Islet of Langerhans (tissue), 1 donor: Measurements from ENCODE around the gene OTOG.

Experiments
- FAIRE-seq: peaks from one replicate; lab custom pipeline; 2011; peaks lifted over from hg19 to GRCh38; lab: Jason Lieb, UNC

The OTOG gene

DNA sequence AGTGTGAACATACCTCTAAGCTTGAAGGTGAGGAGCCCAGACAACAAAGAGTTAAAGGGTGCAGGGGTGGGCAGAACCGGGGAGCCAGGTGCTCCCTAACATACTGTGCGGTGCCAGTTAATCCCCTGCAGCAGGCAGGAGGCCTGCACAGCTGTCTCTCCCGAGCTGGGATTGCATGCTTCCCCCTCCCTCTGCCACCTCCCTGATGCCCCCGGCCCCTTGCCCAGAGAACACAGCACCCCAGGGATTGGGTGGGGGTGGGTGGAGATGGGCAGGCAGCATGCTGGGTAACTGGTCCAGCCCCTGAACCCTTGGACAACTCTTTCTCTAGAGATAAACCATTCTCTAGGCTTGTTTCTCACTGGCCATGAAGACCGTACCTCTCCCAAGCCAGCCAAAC lies 104.6 kb downstream of the OTOG start:
- FAIRE-seq, result no peak

DNA sequence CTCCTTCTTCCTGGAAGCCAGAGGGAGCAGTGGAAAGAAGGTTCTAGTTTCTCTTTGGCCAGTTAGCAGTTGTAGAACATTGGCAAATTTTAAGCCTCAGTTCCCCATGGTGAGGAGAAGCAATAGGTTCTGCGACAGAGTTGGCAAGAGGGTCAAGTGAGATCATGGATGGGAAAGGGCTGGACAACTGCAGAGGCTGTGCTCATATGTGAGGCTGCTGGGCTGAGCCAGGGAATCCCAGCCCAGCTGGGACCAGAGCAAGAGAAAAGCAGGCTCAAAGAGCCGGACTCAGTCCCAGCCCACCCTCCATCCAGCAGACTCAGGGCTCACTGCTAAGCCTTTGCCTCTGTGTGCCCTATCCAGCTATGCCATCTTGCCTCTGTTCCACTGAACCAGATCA lies 105.5 kb downstream of the OTOG start:
- no peak for FAIRE-seq

DNA sequence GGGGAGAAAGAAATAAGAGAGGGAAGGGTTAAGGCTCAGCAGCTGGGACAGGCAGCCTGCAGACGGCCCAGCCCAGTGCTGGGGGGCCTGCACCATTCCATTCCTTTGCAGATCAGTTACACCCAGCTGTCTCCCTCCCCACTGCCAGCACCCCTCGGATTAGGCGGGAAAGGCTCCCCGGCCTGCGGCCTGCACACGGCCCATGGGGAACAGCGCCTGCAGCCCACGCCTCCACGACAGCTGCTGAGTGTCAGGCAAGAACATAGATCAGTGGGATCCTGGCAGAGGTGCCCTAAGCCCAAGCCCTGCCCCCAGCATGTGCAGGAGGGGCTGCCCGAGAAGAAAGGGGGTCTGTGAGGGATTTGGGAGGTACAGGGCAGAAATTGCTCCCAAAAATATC lies 106.6 kb downstream of the OTOG start:
- FAIRE-seq, result no peak

DNA sequence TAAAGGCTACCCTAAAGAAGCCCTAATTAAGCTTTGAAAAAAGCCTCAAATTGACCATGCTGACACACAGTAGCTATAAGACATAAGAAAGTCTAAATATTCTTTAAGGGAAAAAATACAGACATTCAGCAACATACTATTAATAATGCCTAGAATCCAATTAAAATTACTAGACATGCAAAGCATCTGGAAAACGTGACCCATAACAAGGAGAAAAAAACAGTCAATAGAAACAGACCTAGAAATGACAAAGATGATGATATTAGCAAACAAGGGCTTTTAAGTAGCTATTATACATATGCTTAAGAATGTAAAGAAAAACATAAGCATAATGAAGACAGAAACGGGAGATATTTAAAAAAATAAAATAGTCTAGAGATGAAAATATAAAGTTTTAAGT lies 108.6 kb downstream of the OTOG start:
- no peak for FAIRE-seq

DNA sequence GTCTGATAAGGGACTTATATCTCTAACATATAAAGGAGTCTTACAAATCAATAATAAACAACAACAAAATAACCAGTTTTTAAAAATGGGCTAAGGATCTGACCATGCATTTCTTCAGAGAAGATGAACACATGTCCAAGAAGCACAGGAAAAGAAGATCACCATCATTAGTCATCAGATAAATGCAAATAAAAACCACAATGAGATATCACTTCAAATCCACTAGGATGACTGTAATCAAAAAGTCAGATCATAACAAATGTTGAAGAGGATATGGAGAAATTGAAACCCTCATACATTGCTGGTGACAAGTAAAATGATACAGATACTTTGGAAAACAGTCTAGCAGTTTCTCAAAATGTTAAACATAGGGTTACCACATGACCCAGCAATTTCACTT lies 111.2 kb downstream of the OTOG start:
- no peak for FAIRE-seq

DNA sequence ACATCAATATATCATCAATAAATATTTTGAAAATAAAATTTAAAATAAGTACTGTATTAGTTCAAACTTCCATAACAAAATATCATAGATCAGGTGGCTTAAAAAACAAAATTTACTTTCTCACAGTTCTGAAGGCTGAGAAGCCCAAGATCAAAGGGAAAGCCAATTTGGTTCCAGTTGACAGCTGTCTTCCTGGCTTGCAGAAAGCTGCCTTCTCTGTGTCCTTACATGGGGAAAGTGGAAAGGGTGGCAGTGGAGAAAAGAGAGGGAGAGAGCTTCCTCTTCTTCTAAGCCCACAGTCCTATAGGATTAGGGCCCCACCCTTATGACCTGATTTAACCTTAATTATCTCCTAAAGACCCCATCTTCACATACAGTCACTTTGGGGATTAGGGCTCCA lies 121.1 kb downstream of the OTOG start:
- FAIRE-seq, result no peak

DNA sequence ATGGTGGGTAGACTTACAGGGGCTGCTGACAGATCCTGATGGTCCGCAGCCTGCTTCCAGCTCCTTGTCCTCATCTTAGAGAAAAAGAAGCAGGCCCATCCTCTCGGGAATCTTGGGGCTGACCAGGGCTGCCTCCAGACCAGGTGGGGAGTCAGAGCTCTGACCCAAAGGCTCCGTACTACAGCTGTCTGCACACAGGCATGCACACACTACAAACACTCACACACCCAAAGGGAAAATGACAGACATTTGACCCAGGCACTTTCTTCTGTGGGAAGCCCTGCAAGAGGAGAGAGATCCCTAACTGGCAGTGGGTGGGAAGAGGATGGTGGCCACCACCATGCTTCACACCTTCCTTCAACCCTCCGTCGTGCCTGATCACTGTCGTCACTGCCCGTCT lies 125.4 kb downstream of the OTOG start:
- FAIRE-seq, result no peak

DNA sequence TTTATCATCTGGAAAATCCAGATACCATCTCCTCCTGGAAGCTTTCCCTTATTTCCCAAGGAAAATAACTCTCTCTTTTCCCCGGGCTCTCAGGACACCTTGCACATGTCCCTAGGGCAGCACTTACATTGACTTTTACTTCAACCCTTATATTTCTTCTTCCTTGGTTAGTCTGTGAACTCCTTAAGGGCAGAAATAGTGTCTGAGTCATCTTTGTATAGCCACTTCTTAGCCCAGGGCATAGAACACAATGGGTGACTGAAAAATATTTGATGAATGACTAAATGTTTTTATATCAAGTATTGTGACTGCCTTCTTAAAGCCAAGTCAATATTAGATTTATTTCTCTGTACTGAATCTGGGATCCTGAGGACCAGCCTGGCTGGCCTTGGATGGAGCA lies 126.9 kb downstream of the OTOG start:
- no peak for FAIRE-seq

DNA sequence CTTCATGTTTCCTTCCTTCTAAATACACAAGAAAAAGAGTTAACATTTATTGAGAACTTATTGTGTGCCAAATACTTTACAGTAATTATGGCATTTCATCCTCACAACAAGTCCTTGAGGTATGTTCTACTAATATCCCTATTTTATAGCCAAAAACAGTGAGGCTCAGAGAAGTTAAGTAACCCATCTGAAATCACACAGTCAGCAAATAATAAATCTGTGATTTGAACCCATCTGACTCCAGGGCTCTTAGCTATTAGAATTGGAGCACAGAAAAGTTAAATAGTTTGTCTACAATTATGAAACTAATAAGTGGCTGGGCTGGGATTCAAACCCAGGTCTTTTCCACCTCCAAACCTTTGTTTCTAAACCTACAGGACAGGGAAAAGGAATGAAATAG lies 135.8 kb downstream of the OTOG start:
- no peak for FAIRE-seq

DNA sequence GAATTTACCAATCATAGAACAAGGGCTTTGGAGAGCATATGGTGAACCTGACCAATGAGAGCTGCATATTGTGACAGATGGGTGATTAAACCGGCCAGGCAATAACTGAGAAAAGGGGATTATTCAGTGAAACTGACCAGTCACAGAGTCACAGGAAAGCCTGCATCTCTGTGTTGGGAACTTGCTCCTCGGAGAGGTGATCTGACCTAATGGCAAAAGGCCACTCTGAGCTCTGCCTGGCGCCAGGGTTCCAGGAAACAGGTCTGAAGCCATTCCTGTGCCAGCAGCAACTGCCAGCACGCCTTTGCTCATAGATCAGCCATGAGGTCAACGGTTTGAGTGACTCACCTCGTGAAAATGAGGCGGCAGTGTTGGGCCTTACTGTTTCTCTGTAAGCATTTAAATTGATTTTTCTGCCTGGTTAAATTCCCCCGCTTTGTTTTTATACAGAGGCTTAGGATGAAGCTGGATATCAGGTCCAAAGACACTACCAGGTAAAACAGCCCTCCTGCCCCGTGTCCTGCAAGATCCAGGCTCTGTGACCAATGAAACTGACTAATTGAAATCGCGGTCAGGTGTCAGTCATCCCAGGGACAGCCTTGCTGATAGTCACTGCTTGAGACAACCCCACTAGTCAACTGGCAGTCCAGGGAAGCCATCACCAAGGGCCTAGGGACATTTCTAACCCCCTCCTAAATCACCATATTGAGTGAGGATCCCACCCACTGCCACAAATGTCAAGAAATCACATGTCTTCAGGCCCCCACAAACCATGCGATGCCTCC lies 136.5 kb downstream of the OTOG start:
- FAIRE-seq, result no peak

DNA sequence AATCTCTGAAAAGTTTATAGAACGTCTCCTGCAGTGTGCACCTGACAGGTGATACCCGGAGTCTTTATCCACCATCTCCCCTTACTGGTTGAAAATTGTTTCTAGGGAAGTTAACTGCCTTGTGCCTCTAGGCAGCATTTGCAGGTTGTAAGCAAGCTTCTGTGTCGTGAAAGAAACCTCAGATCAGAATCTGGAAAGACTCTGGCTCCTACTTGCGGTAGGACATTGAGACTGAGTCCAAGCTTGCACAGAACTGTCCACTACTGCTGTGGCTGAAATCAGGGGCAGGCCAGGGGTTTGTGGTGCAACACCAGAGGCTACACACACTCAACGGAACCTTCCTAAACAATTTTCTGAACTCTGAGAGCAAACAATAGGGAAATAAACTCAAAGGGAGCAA lies 137.5 kb downstream of the OTOG start:
- no peak for FAIRE-seq

DNA sequence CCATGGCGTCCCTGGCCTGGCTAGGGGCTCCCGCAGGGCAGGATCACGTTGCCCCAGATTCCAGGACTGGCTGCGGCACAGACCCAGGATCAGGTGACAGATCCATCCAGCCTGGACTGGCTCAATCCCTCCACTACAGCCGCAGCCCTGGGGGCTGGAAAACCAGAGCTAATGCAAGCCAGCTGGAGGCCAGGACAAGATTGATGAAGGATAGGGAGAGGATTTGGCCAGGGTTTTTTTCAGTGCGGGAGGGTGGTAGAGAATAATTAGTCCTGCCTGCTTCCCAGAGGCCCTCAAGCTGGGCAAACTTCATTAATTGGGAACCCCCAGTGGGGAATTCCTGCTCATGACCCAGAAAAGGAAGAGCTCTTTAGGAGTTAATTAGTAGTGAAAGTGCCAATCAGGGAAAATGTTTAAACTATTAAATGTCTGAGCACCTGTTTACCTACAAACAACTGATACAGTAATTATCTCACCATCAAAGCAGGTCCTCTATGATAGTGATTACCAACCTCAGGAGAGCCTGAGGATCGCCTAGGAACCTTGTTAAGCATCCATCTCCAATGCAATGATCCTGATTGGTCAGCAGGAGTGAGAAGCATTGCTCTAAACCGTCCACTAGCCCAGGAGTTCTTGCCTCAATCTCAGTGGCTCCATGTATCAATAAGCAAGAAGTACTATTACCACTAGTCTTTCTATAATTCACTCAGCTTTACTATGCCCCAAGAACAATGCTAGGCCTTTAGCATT lies 139.3 kb downstream of the OTOG start:
- FAIRE-seq, result no peak

DNA sequence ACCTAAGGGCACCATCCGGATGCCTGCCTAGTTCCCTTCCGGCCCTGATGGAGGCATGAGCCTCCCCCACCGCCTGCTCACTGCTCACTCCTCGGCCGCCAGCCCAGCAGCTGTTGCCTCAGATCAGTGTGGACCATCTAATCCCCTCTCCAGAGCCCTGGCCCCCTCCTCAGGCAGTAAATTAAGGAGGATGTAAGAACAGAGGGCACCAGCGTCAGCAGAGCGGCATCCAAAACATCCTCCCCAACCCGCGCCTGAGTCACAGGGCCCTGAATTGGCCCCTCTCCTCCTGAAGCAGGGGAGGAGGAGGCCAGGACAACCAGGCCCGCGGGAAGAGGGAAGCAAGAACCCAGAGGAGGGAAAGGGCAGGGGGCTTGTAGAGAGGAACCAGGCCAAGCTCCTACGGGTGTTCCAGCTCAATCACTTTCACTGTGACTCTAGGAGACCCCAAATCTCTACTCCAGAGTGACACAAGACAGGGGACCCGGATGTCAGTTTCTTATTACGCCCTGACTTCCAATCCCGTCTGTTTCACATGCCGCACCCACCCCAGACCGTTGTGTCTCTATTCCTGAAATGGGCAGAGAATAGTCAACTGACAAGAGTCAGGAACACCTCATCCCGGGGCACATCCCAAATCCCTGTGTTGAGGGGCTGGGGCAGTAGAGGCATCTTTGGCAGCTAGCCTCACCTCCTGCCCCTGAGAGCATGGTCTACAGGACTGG lies 141.0 kb downstream of the OTOG start:
- no peak for FAIRE-seq

DNA sequence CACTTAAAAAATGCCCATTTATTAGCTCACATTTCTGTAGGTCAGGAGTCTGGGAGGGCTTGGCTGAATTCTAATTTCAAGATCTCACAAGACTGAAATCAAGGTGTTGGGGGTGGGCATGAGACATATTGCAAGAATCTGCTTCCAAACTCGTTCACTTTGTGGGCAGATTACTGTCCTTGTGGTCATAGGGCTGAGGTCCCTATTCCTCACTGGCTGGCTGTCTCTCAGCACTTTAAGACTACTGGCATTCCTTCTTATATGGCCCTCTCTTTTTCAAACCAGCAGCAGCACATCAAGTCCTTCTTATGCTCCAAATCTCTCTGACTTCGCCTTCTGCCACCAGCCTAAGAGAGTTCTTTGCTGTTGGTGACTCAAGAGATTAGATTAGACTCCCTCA lies 144.5 kb downstream of the OTOG start:
- no peak for FAIRE-seq

DNA sequence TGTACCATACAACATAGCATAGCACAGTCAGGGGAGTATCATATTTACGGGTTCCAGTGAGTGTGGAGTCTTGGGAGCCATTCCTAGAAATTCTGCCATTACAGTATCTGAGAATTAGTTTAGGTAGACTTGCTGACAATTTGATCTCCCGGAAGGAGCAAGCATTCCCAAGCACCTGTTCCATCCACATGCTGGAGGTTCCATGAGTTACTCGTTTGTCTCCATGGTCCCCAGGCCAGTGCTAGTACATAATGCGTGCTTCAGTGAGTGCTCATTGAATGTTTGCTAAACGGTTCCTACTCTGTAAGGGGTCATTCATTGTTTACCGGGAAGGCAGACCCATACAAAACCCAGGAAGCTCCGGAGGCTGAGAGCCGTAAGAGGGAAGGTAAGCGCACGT lies 144.9 kb downstream of the OTOG start:
- FAIRE-seq, result no peak

DNA sequence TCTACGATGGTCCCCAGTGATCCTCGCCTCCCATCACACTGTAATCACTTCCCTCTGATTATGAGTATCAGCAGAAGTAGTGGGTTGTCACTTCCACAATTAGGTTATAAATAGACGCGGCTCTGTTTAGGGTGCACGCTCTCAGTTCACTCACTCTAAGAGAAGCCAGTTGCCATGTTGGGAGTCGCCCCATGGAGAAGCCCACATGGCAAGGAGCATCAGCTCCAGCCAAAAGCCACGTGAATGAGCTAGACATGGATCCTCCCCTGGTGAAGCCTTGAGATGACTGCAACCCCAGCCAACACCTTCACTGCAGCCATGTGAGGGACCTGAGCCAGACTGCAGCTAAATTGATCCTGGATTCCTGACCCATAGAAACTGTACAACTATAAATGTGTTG lies 145.9 kb downstream of the OTOG start:
- FAIRE-seq, result no peak

DNA sequence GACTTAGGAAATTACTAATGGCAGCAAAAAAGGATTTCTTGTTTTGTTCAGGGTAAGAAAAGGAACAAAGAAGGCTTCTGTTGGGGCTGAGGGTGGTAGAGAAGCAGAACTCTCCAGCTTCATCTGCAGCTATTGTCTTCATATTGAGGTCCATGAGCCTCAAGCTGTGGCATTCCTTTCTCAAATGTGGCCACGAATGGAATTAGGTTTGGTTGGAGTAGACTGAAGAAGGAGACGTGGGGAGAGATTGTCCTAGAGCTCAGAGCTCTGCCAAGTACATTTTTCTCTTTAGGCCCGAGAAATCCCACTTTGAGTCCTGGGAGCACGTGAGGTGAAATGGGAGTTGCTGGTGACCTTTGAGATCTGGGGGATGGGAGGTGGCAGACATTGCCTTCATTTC lies 146.5 kb downstream of the OTOG start:
- no peak for FAIRE-seq

DNA sequence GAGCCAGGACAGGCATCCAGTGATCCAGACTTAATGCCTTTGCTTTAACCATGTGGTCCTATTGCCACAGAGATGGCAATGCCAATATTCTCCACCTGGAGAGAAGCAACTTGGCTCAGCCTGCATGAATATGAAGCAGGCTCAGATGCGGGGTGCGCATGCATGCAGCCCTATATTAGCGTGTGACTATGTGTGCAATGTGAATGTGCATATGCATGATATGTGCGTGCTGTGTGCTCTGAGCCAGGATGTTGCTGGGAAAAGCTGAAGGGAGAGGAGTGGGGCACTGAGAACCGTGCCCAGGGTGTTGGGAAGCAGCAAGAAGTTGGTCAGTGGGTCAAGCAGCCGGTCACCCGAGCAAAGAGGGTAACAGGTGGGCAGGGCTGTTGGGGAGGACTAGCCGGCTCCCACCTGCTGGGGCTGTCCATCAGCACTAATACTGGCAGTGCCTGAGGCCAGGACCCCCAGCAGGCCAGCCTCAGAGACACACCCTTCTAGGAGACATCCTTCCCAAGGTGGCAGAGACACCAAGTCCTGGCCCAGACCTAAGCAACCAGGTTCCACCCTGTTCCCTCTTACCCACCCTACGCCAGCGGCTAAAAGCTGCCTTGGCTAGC lies 147.5 kb downstream of the OTOG start:
- no peak for FAIRE-seq

DNA sequence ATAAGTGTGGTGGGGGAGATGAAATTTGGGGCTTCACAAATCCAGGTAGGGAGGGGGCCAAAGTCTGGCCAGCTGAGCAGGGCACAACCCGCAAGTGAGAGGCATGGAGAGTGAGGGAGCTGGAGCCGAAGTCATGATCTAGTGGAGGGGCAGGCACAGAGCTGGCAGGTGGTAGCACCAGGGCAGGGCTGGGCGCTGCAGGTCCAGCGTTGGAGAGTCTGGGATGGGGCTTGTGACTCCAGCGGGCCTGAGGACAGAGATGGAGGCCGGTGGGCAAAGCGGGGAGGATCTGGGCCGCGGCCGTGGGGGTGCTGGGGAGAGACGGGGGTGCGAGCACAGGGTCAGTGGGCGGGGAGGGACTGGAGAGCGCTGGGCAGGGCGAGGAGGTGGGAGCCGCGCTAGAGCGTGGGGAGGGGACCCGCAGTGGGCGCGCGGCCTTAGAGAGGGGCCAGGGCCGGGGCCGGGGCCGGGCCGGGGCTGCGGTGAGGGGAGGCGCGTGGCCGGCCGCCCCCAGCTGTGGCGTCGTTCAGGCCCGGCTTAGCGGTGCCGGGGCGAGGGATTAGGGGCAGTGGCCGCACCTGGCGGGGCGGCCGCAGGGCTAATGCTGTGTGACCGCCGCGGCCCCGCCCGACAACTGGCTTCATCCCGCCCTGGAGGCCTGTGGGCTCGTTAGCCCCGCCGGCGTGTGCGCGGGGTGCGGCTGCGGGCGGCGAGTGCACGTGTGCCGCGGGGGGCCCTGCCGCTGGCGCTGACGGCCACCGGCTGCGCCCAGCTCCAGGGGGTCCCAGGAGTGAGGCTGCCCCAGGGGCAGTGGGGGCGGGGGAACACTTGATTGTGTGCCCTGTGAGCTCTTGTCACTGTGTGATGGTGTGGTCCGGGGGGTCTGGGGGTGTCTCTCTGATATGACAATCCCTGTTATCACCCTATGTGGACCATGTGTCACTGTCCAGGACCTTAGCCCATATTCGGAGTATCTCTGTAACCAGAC lies 148.7 kb downstream of the OTOG start:
- FAIRE-seq, result no peak

DNA sequence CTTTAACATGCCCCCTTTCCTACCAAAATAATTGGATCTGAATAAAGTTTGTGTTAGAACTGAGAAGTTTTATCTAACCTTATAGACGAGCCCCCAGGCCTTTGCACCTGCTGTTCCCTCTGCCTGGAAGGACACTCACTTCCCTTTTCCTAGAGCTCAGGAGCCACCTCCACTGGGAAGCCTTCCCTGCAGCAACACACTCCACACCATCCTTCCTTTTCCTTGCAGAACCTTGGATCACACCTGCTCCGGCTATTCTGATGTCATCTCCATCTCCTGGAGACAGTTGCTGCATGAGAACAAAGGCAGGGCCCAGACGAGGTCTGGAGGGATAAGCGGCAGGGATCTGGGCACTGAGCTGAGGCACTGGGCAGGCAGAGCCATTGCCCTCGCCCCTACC lies 149.7 kb downstream of the OTOG start:
- no peak for FAIRE-seq
